Activated CD8-positive, alpha-beta memory T cell treated with anti-CD3 and anti-CD28 coated beads, Interleukin-2, amount 50 U/mL, for 48 hours (primary cell): ENCODE measurements around the gene CSMD2.

Experiments
- DNase-seq: peaks from one replicate; pipeline ENCODE4 v3.0.0-alpha.2; 2020

CSMD2 gene

GRCh38 chr1:33792216-33792615 lies 372.8 kb downstream of the CSMD2 start:
- DNase-seq = no peak

- DNase-seq = no peak
Measured at GRCh38 chr1:33791251-33791650, 373.8 kb downstream of the CSMD2 start.

- DNase-seq = no peak
Measured at GRCh38 chr1:33790577-33790976, 374.5 kb downstream of the CSMD2 start.

GRCh38 chr1:33784876-33785275 lies 380.2 kb downstream of the CSMD2 start:
- DNase-seq = no peak

GRCh38 chr1:33782776-33783175 lies 382.3 kb downstream of the CSMD2 start:
- no peak for DNase-seq

- no peak for DNase-seq
Measured at GRCh38 chr1:33781652-33782051, 383.4 kb downstream of the CSMD2 start.

- DNase-seq = no peak
Measured at GRCh38 chr1:33777337-33777736, 387.7 kb downstream of the CSMD2 start.

GRCh38 chr1:33768821-33769220 lies 396.2 kb downstream of the CSMD2 start:
- no peak for DNase-seq

GRCh38 chr1:33768106-33768505 lies 396.9 kb downstream of the CSMD2 start:
- DNase-seq = no peak

GRCh38 chr1:33764149-33764548 lies 400.9 kb downstream of the CSMD2 start:
- no peak for DNase-seq

GRCh38 chr1:33763406-33763805 lies 401.6 kb downstream of the CSMD2 start:
- DNase-seq = no peak

- no peak for DNase-seq
Measured at GRCh38 chr1:33762962-33763361, 402.1 kb downstream of the CSMD2 start.

GRCh38 chr1:33762109-33762830 lies 402.8 kb downstream of the CSMD2 start:
- no peak for DNase-seq

GRCh38 chr1:33758698-33759097 lies 406.3 kb downstream of the CSMD2 start:
- DNase-seq = no peak

GRCh38 chr1:33753087-33753856 lies 411.8 kb downstream of the CSMD2 start:
- no peak for DNase-seq

- no peak for DNase-seq
Measured at GRCh38 chr1:33745942-33746341, 419.1 kb downstream of the CSMD2 start.

GRCh38 chr1:33743221-33743998 lies 421.6 kb downstream of the CSMD2 start:
- DNase-seq = no peak

GRCh38 chr1:33742663-33743062 lies 422.4 kb downstream of the CSMD2 start:
- DNase-seq = no peak

- DNase-seq = no peak
Measured at GRCh38 chr1:33741749-33742148, 423.3 kb downstream of the CSMD2 start.

- DNase-seq = no peak
Measured at GRCh38 chr1:33740040-33740744, 424.8 kb downstream of the CSMD2 start.

- DNase-seq = no peak
Measured at GRCh38 chr1:33738976-33739375, 426.1 kb downstream of the CSMD2 start.

- no peak for DNase-seq
Measured at GRCh38 chr1:33738536-33738935, 426.5 kb downstream of the CSMD2 start.

- DNase-seq = no peak
Measured at GRCh38 chr1:33736496-33736895, 428.5 kb downstream of the CSMD2 start.
